Neuron (in vitro differentiated cells): ENCODE data around the gene MAP2.

Source experiments
- H2AFZ ChIP-seq: one replicate; pipeline ENCODE4 v1.6.1; 2013; ENCODE audit warnings: low read depth, mild to moderate bottlenecking, inconsistent platforms, low read length, moderate library complexity
- H3K27me3 ChIP-seq: one replicate; pipeline ENCODE4 v1.6.1; 2013; ENCODE audit warnings: low read length; ENCODE audit not compliant: insufficient read depth
- H3K36me3 ChIP-seq: one replicate; pipeline ENCODE4 v1.6.1; 2013; ENCODE audit warnings: low read length; ENCODE audit not compliant: insufficient read depth
- H3K4me1 ChIP-seq: one replicate; pipeline ENCODE4 v1.6.1; 2013; ENCODE audit warnings: low read length; ENCODE audit not compliant: insufficient read depth
- H3K4me3 ChIP-seq: 2 replicates; pipeline ENCODE4 v1.5.1; 2013; ENCODE audit warnings: mild to moderate bottlenecking, low read length, moderate library complexity
- H3K9me3 ChIP-seq: one replicate; pipeline ENCODE4 v1.6.1; 2013; ENCODE audit warnings: low read length

The MAP2 gene

DNA sequence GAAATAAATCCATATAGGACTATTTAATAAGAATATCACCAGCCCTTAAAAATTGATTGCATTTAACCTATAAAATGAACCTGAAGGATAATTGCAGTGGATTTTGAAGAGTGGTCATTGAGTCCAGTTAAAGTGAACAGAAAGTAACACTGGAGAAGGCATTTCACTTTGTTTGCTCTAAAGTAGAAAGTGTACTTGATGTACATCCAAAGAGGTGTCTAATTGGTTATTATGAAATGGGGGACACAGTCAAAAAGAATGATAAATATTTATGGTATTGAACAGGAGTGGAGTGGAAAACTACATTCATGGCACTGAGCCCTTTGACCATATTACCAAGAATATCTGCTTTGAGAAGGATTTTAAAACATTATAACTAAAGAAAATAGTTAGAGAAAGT lies 28.2 kb upstream of the MAP2 start:
- Histone ChIP-seq H3K4me1 (peaks cover 67% of the 10 kb centered on the region), H3K4me3 (no peak overlapping the region), H3K9me3 (no peaks in the 10 kb centered on the region), H3K27me3 (no peaks in the 10 kb centered on the region), H3K36me3 (no peaks in the 10 kb centered on the region), H2AFZ (no peak overlapping the region)

DNA sequence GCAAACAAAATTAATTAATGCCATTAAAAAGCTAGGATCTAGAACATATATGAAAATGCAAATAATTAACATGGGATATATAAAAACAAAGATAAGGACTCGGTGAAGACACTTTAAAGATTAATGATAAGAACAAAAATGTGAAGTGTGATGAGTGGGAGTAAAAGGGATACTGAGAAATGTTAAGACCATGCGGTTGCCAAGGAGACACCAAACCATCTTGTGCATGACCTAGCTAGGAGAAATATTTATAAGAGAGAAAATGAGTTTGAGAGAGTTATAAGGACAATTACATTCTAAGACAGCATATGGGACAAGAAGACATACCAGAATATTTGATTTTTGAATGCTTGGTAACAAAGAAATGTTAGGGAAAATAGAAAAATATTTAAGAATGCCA lies 25.4 kb upstream of the MAP2 start:
- Histone ChIP-seq H3K27me3 (no peaks in the 10 kb centered on the region), H2AFZ (peak overlapping the region; percentile 22), H3K4me3 (no peak overlapping the region), H3K36me3 (no peaks in the 10 kb centered on the region), H3K4me1 (peaks cover 60% of the 10 kb centered on the region), H3K9me3 (no peaks in the 10 kb centered on the region)

DNA sequence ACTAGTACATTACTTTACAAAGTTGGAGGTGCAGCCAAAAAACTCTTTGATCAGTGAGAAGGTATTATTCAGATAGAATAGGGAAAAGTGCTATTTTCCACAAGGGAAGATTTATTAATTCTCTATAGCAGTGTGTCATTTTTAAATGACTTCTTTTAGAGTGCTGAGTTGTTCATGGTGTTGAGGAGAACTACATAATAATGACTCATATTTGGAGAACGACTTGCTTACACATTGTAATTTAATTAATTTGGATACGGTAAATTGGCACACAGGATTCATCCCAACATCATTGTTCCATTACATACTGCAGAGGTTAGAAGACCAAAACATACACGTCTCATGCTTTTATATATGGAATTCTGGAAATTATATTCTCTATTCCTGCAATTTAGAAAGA lies 22.1 kb upstream of the MAP2 start:
- Histone ChIP-seq H3K36me3 (no peaks in the 10 kb centered on the region), H3K27me3 (no peaks in the 10 kb centered on the region), H2AFZ (no peak overlapping the region), H3K4me1 (peaks cover 55% of the 10 kb centered on the region), H3K4me3 (no peak overlapping the region), H3K9me3 (no peaks in the 10 kb centered on the region)

DNA sequence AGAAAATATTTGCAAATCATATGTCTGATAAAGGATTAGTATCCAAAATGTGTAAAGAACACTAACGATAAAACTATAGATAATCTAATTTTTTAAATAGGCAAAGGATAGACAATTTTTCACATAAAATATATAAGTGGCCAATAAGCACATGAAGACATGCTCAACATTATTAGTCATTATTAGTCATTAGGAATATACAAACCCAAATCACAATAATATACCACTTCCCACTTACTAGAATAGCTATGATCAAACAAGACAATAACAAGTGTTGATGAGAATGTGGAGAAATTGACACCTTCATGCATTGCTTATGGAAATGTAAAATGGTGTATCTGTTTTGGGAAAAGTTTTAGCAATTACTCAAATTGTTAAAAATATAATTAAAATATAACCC lies 12.6 kb upstream of the MAP2 start:
- no peaks in the 10 kb centered on the region for H3K27me3 ChIP-seq
- no peaks in the 10 kb centered on the region for H3K4me1 ChIP-seq
- H3K9me3 ChIP-seq: peaks cover 3% of the 10 kb centered on the region
- H3K4me3 ChIP-seq: no peak overlapping the region
- no peak overlapping the region for H2AFZ ChIP-seq
- no peaks in the 10 kb centered on the region for H3K36me3 ChIP-seq

DNA sequence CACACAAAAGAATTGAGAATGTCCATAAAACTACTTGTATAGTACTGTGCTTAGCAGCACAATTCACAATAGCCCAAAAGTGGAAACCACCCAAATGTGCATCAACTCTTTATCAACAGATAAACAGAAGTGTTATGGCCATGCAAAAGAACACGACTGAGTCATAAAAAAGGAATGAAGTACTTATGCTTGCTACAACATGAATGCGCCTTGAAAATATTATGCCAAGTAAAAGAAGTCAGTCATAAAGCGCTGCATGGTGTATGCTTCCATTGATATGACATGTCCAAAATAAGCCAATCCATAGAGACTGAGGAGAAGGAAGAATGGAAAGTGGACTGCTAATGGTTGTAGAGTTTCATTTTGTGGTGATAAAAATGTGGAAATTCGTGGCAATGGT lies 12.1 kb upstream of the MAP2 start:
- Histone ChIP-seq H3K9me3 (peaks cover 3% of the 10 kb centered on the region), H3K4me1 (no peaks in the 10 kb centered on the region), H3K4me3 (no peak overlapping the region), H3K36me3 (no peaks in the 10 kb centered on the region), H3K27me3 (no peaks in the 10 kb centered on the region), H2AFZ (no peak overlapping the region)

DNA sequence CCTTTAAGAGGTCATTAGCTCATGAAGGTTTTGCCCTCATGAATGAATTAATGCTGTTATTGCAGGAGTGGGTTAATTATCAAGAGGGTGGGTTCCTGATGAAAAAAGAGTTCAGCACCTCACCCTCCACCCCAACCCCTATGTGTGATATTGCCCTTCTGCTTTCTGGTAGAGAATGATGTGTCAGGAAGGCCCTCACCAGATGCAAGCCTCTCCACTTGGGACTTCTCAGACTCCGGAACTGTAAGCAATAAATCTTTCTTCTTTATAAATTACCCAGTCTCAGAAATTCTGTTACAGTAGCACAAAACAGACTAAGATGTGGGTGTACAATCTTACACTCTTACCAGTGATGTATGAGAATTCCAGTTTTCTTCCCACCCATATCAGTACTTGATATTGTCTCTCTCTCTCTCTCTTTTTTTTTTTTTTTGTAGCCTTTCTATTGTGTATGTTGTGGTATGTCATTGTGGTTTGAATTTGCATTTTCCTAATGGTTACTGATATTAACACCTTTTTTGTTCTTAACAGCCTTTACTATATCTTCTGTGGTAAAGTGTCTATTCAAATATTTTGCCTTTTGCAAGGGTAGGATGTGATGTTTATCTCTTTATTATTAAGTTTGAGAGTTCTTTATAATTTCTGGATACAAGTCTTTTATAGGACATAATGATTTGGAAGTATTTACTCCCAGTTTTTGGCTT lies 10.4 kb upstream of the MAP2 start:
- no peak overlapping the region for H3K4me3 ChIP-seq
- no peaks in the 10 kb centered on the region for H3K27me3 ChIP-seq
- peaks cover 3% of the 10 kb centered on the region for H3K9me3 ChIP-seq
- no peaks in the 10 kb centered on the region for H3K4me1 ChIP-seq
- no peak overlapping the region for H2AFZ ChIP-seq
- H3K36me3 ChIP-seq: no peaks in the 10 kb centered on the region

DNA sequence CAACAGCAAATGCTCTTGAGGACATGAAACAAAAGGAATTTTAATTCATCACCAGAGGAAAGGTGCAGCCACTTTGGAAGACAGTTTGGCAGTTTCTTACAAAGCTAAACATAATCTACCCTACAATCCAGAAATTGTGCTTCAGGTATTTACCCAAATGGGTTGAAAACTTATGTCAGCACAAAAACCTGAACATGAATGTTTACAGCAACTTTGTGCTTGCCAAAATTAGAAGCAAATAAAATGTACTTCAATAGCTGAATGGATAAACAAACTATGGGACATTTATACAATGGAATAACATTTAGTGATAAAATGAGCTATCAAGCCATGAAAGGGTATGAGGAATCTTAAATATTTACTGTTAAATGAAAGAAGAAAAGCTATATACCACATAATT lies 6.9 kb upstream of the MAP2 start:
- Histone ChIP-seq H3K4me3 (no peak overlapping the region), H3K4me1 (no peaks in the 10 kb centered on the region), H3K36me3 (no peaks in the 10 kb centered on the region), H3K27me3 (no peaks in the 10 kb centered on the region), H2AFZ (no peak overlapping the region), H3K9me3 (peaks cover under 1% of the 10 kb centered on the region)

DNA sequence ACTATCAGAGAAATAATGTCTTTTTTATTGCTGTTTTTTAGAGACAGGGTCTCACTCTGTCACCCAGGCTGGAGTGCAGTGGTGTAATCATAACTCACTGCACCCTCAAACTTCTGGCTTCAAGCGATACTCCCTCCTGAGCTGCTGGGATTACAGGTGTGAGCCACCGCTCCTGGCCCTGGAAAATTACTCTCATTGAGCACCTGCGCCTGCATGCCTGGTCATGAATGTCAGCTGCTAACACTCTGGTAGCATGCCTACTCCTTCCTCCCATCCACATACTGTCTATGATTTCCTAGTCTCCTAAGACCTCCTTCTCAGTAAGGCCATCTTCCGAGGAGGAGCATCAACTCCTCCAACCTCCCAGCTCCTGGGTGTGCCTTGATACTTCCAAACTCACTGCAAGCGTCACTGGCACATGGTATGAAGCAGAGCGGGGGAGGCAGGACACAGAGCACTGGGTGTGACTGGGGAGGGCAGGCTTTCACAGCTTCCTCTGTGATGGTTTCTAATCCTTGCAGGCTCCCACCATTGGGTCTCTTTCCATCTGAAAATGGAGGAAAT lies 1.6 kb upstream of the MAP2 start:
- Histone ChIP-seq H3K27me3 (no peaks in the 10 kb centered on the region), H3K4me1 (peaks cover 20% of the 10 kb centered on the region), H3K36me3 (peaks cover 4% of the 10 kb centered on the region), H3K9me3 (no peaks in the 10 kb centered on the region), H3K4me3 (no peak overlapping the region), H2AFZ (no peak overlapping the region)

DNA sequence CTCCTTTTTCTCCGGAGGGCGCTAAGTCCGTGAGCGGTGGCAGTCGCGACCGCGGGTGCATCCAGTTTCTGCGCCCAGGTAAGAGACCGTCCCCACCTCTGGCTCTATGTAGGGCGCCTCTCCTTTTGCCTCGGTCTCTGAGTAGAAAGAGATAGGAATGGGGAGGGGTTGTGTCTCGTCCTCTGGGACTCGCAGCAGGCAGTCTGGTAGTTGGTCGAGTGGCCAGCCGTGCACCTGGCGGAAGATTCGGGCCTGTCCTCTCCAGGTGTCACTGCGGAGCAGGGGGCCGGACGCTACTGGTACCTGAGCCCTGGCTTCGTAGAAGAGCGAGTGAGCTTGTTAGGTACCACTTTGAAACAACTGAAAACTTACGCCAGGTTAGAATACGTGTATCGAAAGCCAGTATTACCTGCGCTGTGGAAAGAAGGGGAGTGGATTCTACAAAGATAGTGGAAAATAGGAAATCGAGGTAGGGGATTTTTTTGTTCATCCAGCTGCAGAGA lies 403 bp downstream of the MAP2 start:
- Histone ChIP-seq H3K36me3 (peaks cover 4% of the 10 kb centered on the region), H3K9me3 (no peaks in the 10 kb centered on the region), H3K4me3 (peak overlapping the region; percentile 99), H3K27me3 (no peaks in the 10 kb centered on the region), H3K4me1 (peaks cover 31% of the 10 kb centered on the region), H2AFZ (peak overlapping the region; percentile 43)

DNA sequence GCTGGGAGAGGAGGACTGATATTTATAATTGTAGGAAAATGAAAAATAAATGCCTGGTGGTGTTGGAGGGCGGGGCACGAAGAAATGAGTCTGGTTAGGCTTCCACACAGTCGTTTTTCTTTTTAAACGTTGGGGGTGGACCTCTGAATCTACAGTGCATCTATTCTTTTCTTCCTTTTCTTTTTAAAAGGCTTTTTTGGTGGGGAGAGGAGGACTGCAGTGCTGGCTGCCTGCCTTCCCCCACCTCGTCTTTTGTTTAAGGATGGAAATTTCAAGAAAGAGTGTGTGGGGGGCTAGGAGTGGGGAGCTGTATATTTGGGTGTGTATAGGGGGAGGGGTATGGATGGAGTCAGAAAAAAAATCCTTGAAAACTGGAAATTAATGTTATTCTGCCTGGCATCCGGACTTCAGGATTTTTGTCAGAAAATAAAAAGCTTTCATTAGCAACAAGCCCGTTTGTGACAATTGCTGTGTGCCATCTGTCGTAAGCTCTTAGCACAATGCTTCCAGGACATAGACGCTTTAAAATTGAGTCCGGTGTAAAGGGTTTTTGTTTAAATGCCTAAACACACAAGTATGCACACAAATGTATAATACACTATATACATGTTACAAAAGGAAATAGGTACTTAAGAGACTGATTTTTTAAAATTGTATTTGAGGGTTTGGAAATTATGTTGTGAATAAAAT lies 1.1 kb downstream of the MAP2 start:
- Histone ChIP-seq H2AFZ (no peak overlapping the region), H3K36me3 (peaks cover 7% of the 10 kb centered on the region), H3K4me1 (peaks cover 31% of the 10 kb centered on the region), H3K27me3 (no peaks in the 10 kb centered on the region), H3K9me3 (no peaks in the 10 kb centered on the region), H3K4me3 (peak overlapping the region; percentile 99)

DNA sequence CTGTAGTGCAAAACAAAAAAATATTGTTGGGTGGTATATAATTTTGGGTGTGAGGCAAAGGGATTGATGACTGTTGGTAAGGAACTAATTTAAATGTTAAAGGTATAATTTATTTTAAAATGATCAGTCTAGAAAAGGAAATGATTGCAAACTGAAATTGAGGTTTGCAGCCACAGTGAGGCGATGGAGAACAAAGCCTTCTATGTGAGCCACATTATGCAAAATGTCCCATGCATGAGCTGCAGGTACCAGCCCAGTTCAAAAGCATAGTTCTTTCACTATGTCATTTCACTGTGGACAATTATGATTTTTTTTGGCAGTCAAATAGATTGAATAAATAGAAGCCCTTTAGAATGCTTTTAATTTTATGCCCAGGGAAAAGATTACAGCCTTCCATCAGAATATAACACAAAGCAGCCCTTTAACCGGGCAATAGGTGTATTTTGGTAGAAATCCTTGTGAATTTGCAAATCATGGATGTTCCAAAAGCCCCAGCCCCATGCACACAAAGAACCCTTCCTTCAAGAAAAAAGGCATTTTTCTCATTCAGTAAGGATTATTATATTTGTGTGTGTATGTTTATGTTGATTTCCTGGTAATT lies 1.7 kb downstream of the MAP2 start:
- H3K27me3 ChIP-seq: no peaks in the 10 kb centered on the region
- no peaks in the 10 kb centered on the region for H3K9me3 ChIP-seq
- H3K4me3 ChIP-seq: peak overlapping the region; percentile 99
- H3K4me1 ChIP-seq: peaks cover 31% of the 10 kb centered on the region
- H3K36me3 ChIP-seq: peaks cover 7% of the 10 kb centered on the region
- H2AFZ ChIP-seq: no peak overlapping the region

DNA sequence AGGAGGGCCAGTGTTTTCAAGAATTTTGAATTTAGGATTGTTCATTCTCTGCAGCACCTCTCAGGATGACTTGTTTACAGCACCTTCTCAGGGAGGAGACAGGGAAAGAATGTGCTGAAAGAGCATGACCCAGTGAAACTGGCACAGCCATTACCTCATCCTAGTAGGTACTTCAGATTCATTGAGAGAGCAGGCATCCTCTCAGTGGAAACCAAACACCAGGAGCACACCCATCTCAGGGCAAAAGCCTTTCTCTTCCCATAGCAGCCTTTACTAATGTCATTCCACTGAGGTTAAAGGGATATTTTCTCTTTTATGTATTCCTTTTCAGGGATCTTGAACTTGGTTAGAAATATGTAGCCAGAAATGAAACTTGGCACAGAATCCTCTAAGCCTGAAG lies 2.6 kb downstream of the MAP2 start:
- Histone ChIP-seq H2AFZ (no peak overlapping the region), H3K27me3 (no peaks in the 10 kb centered on the region), H3K4me1 (peaks cover 32% of the 10 kb centered on the region), H3K9me3 (no peaks in the 10 kb centered on the region), H3K4me3 (peak overlapping the region; percentile 99), H3K36me3 (peaks cover 7% of the 10 kb centered on the region)

DNA sequence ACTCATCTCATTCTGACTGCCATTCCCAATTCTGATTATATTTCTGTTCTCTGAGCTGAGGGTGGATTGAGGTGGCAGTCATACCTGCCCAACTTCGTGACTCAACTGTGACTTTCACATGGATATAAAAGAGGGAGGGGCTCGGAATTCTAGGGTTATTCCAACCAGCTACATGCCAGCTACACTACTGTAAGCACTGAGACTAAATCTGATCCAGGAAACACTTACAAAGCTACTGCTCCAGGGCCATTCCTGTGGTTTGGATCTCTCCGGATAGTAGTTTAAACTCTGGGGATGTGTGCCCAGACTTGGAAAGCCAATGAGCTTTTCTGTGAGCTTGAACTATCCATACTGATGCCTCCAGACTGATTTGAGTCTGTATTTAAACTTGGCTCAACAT lies 7.9 kb downstream of the MAP2 start:
- no peaks in the 10 kb centered on the region for H3K9me3 ChIP-seq
- peaks cover 21% of the 10 kb centered on the region for H3K4me1 ChIP-seq
- no peak overlapping the region for H3K4me3 ChIP-seq
- peaks cover 10% of the 10 kb centered on the region for H3K36me3 ChIP-seq
- no peaks in the 10 kb centered on the region for H3K27me3 ChIP-seq
- H2AFZ ChIP-seq: no peak overlapping the region
